ENCODE results near the gene CHDH.

DNA sequence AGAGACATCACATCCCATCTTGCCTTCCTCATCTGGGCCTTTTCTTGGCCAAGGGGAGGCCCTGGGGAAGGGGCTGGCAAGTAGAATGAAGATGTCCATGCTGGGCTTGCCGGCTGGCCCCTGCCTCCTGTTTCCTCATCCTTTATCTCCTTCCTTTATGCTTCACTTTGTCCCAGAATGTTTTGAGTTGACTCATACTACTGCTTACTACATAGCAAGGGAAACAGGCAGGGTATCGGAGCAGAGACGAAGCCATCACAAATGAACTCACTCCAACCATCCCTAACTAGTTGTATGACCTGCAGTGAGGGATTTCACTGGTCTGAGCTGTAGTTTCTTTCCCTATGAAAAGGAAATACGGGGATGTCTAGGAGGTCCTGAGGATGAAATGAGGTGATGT lies 66.0 kb downstream of the CHDH start:
- no peak for TF ChIP-seq CTCF (IDR thresholded peaks at IDR 0.05)
- no peak for TF ChIP-seq POLR2A (IDR thresholded peaks at IDR 0.05)
